H1 (cell line): ENCODE measurements around the gene TIMMDC1. TPM values are rescaled to one million over a fixed set of nuclear protein-coding genes. Genes with fewer than 3 reads are reported as not detected.
A peak's percentile ranks its signal among the peaks of the same experiment; 100 is the strongest.

Experiments used
- CTCF ChIA-PET: fragments of 300-600 bp; sonication (Branson Sonifier 250); formaldehyde crosslinking; loops from one replicate; lab custom pipeline; 2021; ENCODE audit not compliant: partially characterized antibody; lab: Charles Lee
- POLR2A ChIA-PET: fragments of 300-600 bp; sonication (Branson Sonifier 250); formaldehyde crosslinking; loops from one replicate; lab custom pipeline; 2021; ENCODE audit warnings: inconsistent platforms; ENCODE audit not compliant: partially characterized antibody; lab: Charles Lee
- DNase-seq, 2 experiments: peaks; one replicate each; pipeline versions ENCODE4 v3.0.0 to v3.0.0-alpha.2; 2010 to 2022; ENCODE audit warnings: low spot score in 2 of 2, low read depth in 1 of 2, mixed read lengths in 1 of 2
- FAIRE-seq: peaks from 2 replicates; lab custom pipeline; 2011; peaks lifted over from hg19 to GRCh38; lab: Jason Lieb, UNC
- H2AFZ ChIP-seq: 2 replicates; pipeline ENCODE4 v1.8.1; 2012; ENCODE audit warnings: low read length, inconsistent platforms
- H2AK5ac ChIP-seq: 2 replicates; pipeline ENCODE4 v1.6.1; 2013; ENCODE audit warnings: low read depth, low read length
- H2BK120ac ChIP-seq: replicated peaks from 2 replicates; pipeline ENCODE3; 2013; ENCODE audit warnings: low read depth, low read length, inconsistent platforms
- H2BK12ac ChIP-seq: 2 replicates; pipeline ENCODE4 v1.6.1; 2013; ENCODE audit warnings: low read depth, low read length
- H2BK15ac ChIP-seq: 2 replicates; pipeline ENCODE4 v1.6.1; 2013; ENCODE audit warnings: low read length
- H2BK20ac ChIP-seq: 2 replicates; pipeline ENCODE4 v1.6.1; 2013; ENCODE audit warnings: low read length
- H2BK5ac ChIP-seq: 2 replicates; pipeline ENCODE4 v1.6.1; 2013; ENCODE audit warnings: low read depth, low read length
- H3K14ac ChIP-seq: 2 replicates; pipeline ENCODE4 v1.6.1; 2013; ENCODE audit warnings: inconsistent platforms; ENCODE audit not compliant: insufficient read length
- H3K18ac ChIP-seq: 2 replicates; pipeline ENCODE4 v1.6.1; 2013; ENCODE audit warnings: low read length; ENCODE audit errors: extremely low read depth
- H3K23ac ChIP-seq: 2 replicates; pipeline ENCODE4 v1.6.1; 2013; ENCODE audit warnings: inconsistent platforms; ENCODE audit not compliant: insufficient read length
- H3K23me2 ChIP-seq: 2 replicates; pipeline ENCODE4 v1.6.1; 2013; ENCODE audit warnings: low read depth, low read length
- H3K27ac ChIP-seq: 2 replicates; pipeline ENCODE4 v1.6.1; 2011; ENCODE audit warnings: low read depth, low read length, inconsistent platforms
- H3K27me3 ChIP-seq, 4 experiments: replicated peaks in 1 of 4; 1 replicate in 1 of 4; 2 replicates in 3 of 4; pipeline versions ENCODE4 v1.6.1 to v1.8.1; 2011 to 2013; ENCODE audit warnings: low read length in 3 of 4, mild to moderate bottlenecking in 3 of 4, inconsistent platforms in 2 of 4, mixed read lengths in 2 of 4, moderate library complexity in 1 of 4; ENCODE audit not compliant: control insufficient read depth in 3 of 4, insufficient read depth in 3 of 4; ENCODE audit errors: extremely low read depth in 1 of 4
- H3K36me3 ChIP-seq, 4 experiments: 2 replicates each; pipeline versions ENCODE4 v1.6.1 to v1.8.1; 2011 to 2013; ENCODE audit warnings: mild to moderate bottlenecking in 4 of 4, low read length in 3 of 4, moderate library complexity in 2 of 4, control low read depth in 1 of 4, inconsistent platforms in 1 of 4; ENCODE audit not compliant: insufficient read depth in 4 of 4, control insufficient read depth in 2 of 4
- H3K4ac ChIP-seq: replicated peaks from 2 replicates; pipeline ENCODE3; 2013; ENCODE audit warnings: low read length, low read depth, mixed read lengths, inconsistent platforms; ENCODE audit not compliant: insufficient read length
- H3K4me1 ChIP-seq, 4 experiments: replicated peaks in 1 of 4; 1 replicate in 1 of 4; 2 replicates in 3 of 4; pipeline versions ENCODE4 v1.6.1 to v1.8.1; 2011 to 2013; ENCODE audit warnings: low read length in 3 of 4, inconsistent platforms in 2 of 4, mixed read lengths in 1 of 4; ENCODE audit not compliant: insufficient read depth in 4 of 4, control insufficient read depth in 3 of 4
- H3K4me2 ChIP-seq, 2 experiments: 2 replicates each; pipeline versions ENCODE4 v1.6.1 to v1.8.1; 2011 to 2013; ENCODE audit warnings: low read depth in 2 of 2, low read length in 2 of 2, control low read depth in 1 of 2, inconsistent platforms in 1 of 2, mild to moderate bottlenecking in 1 of 2; ENCODE audit not compliant: insufficient read depth in 1 of 2
- H3K4me3 ChIP-seq, 4 experiments: fragments of 200-600, 300-600 bp in 1 of 4; sonication (generic), shearing (Covaris generic), sonication (Bioruptor Twin) in 1 of 4; 2 replicates each; pipeline versions ENCODE4 v1.5.1 to v1.8.1; 2011 to 2016; ENCODE audit warnings: low read length in 4 of 4, low read depth in 3 of 4, control low read depth in 2 of 4, inconsistent platforms in 2 of 4, mild to moderate bottlenecking in 2 of 4, mixed read lengths in 1 of 4, moderate library complexity in 1 of 4; ENCODE audit not compliant: insufficient read depth in 2 of 4; ENCODE audit errors: extremely low read depth in 1 of 4
- H3K56ac ChIP-seq: replicated peaks from 2 replicates; pipeline ENCODE3; 2013; ENCODE audit warnings: low read depth, mild to moderate bottlenecking, mixed read lengths, low read length, inconsistent platforms; ENCODE audit not compliant: insufficient read length
- H3K79me1 ChIP-seq: 2 replicates; pipeline ENCODE4 v1.6.1; 2013; ENCODE audit warnings: low read depth, low read length, control low read depth
- H3K79me2 ChIP-seq, 2 experiments: 2 replicates each; pipeline versions ENCODE4 v1.6.1 to v1.8.1; 2012 to 2013; ENCODE audit warnings: low read length in 2 of 2, mild to moderate bottlenecking in 2 of 2, inconsistent platforms in 1 of 2; ENCODE audit not compliant: insufficient read depth in 2 of 2, control insufficient read depth in 1 of 2
- H3K9ac ChIP-seq, 4 experiments: replicated peaks in 1 of 4; 1 replicate in 1 of 4; 2 replicates in 3 of 4; pipeline versions ENCODE4 v1.6.1 to v1.8.1; 2011 to 2013; ENCODE audit warnings: low read depth in 3 of 4, low read length in 3 of 4, control low read depth in 2 of 4, mild to moderate bottlenecking in 2 of 4, moderate library complexity in 2 of 4, inconsistent platforms in 1 of 4; ENCODE audit errors: extremely low read depth in 1 of 4
- H3K9me3 ChIP-seq, 2 experiments: 2 replicates each; pipeline versions ENCODE4 v1.6.1 to v1.8.1; 2012 to 2013; ENCODE audit warnings: mild to moderate bottlenecking in 2 of 2, moderate library complexity in 2 of 2, control low read depth in 1 of 2, inconsistent platforms in 1 of 2, low read depth in 1 of 2, low read length in 1 of 2, mixed read lengths in 1 of 2; ENCODE audit not compliant: insufficient read depth in 2 of 2
- H4K20me1 ChIP-seq, 2 experiments: replicated peaks in 1 of 2; 2 replicates each; pipeline versions ENCODE3 to v1.8.1; 2011 to 2013; ENCODE audit warnings: inconsistent platforms in 2 of 2, low read length in 2 of 2, mild to moderate bottlenecking in 1 of 2; ENCODE audit not compliant: insufficient read depth in 2 of 2, control insufficient read depth in 1 of 2
- H4K5ac ChIP-seq: 2 replicates; pipeline ENCODE4 v1.6.1; 2013; ENCODE audit warnings: low read length, low read depth, mixed read lengths, inconsistent platforms; ENCODE audit not compliant: insufficient read length
- H4K8ac ChIP-seq: 2 replicates; pipeline ENCODE4 v1.8.0; 2013; ENCODE audit warnings: mild to moderate bottlenecking, moderate library complexity, low read length, inconsistent platforms; ENCODE audit not compliant: insufficient read depth; ENCODE audit errors: extremely low read depth
- H4K91ac ChIP-seq: replicated peaks from 2 replicates; pipeline ENCODE3; 2013; ENCODE audit warnings: low read length, mixed read lengths, inconsistent platforms; ENCODE audit not compliant: insufficient read length
- RFX5 ChIP-seq: IDR thresholded peaks from 2 replicates; pipeline ENCODE4 v1.6.1; 2011; ENCODE audit warnings: low read depth, low read length, improper control_type of control experiment, borderline replicate concordance
- SUZ12 ChIP-seq: fragments of 200-600 bp; sonication (generic); IDR thresholded peaks from 2 replicates; pipeline ENCODE4 v1.6.1; 2012; ENCODE audit warnings: mild to moderate bottlenecking, inconsistent platforms, low read length, moderate library complexity, mixed read lengths
- WGBS, 2 experiments: shearing (Covaris generic) in 1 of 2; methylation state at CpG; one replicate each; pipeline versions ENCODE4 v1.1.6 to v1.1.7; 2013 to 2015; ENCODE audit warnings: low lambda C conversion rate in 2 of 2, mixed read lengths in 2 of 2, inconsistent platforms in 1 of 2, low coverage in 1 of 2, missing lambda C conversion rate in 1 of 2; ENCODE audit not compliant: insufficient replicate concordance in 2 of 2, insufficient coverage in 1 of 2, insufficient read length in 1 of 2; ENCODE audit errors: extremely low coverage in 1 of 2, missing lambda C conversion rate in 1 of 2; 5-methylcytosine and 5-hydroxymethylcytosine counted together
- polyA plus RNA-seq, 7 experiments: library from polyadenylated mRNA; depleted of rRNA in 3 of 7; stranded (reverse) in 5 of 7; unstranded in 2 of 7; fragments of >200 nt in 5 of 7; fragments of 200-250 nt in 2 of 7; gene quantifications; 1 replicate in 5 of 7; 2 replicates in 1 of 7; 4 replicates in 1 of 7; pipeline versions ENCODE4 v1.2.1 to v1.2.3, GENCODE V29; 2011 to 2013; ENCODE audit warnings: missing spikeins in 2 of 7, mixed read lengths in 2 of 7
- total RNA-seq: library from RNA; stranded (reverse); fragmentation: NEBNext Ultra II Directional; extraction: Animal tissue kit (Norgen Biotek cat#: 25700); gene quantifications from 2 replicates; pipeline ENCODE4 v1.2.1, GENCODE V29; 2021

TIMMDC1 gene
- total and polyA plus RNA-seq, 2 of the 8 experiments (the other 6 are each of a cell fraction or from before 2014, with no cell fraction given) = 80.7 to 128 TPM

- Histone ChIP-seq H2AFZ (no peak overlapping the region), H3K14ac (no peak overlapping the region), H3K4ac (no peak overlapping the region), H2BK12ac (no peak overlapping the region), H2BK20ac (no peak overlapping the region), H3K27ac (no peak overlapping the region), H4K20me1 (no peaks in the 10 kb centered on the region), H4K91ac (no peak overlapping the region), H3K23me2 (no peaks in the 10 kb centered on the region), H3K4me3 (no peak overlapping the region), H3K18ac (no peak overlapping the region), H4K5ac (no peak overlapping the region), H2BK15ac (no peak overlapping the region), H3K36me3 (peaks cover 0 to 12% (median 4%) of the 10 kb centered on the region in 4 experiments; a peak in 5 of 8 replicates), H3K4me2 (no peak overlapping the region), H3K9ac (no peak overlapping the region), H3K56ac (no peak overlapping the region), H3K27me3 (no peaks in the 10 kb centered on the region), H3K79me2 (no peaks in the 10 kb centered on the region), H2BK120ac (no peak overlapping the region), H3K23ac (no peak overlapping the region), H3K79me1 (no peaks in the 10 kb centered on the region), H4K8ac (no peak overlapping the region), H3K4me1 (no peaks in the 10 kb centered on the region), H3K9me3 (no peaks in the 10 kb centered on the region), H2BK5ac (no peak overlapping the region), H2AK5ac (no peak overlapping the region)
- peak; percentile 7 for FAIRE-seq
- 82% methylated on average over 2 of the region's 2 CpGs; no CpG with 5 or more reads in 1 of the 2 experiments for WGBS, 2 experiments
- ChIA-PET POLR2A (interaction anchor here (0.6 kb wide), 1 partner anchor 1560 kb away, joined by 3 read pairs; no protein-coding TSS in a partner anchor), CTCF (interaction anchor here (1.3 kb wide), 1 partner anchor 189 kb away, joined by 3 read pairs; no protein-coding TSS in a partner anchor)
- TF ChIP-seq RFX5 (peak; percentile 73), SUZ12 (no peak)
- no peak for DNase-seq
Observed at GRCh38 chr3:119492128-119492527, 6.2 kb upstream of the TIMMDC1 start.
